PC-3 (cell line): ENCODE results near the gene AVP.

Source experiments
- CTCF ChIP-seq: fragments of 300-600 bp; sonication (generic); conservative IDR thresholded peaks from 2 replicates; pipeline ENCODE4 v1.5.1; 2017; ENCODE audit warnings: antibody characterized with exemption, low read depth, mild to moderate bottlenecking, low read length
- EZH2 ChIP-seq: fragments of 300-600 bp; sonication (generic); IDR thresholded peaks from one replicate; pipeline ENCODE4 v1.6.1; 2017; ENCODE audit warnings: antibody characterized with exemption, mild to moderate bottlenecking, low read length; ENCODE audit not compliant: unreplicated experiment
- EZH2phosphoT487 ChIP-seq: fragments of 300-600 bp; sonication (generic); IDR thresholded peaks from 2 replicates; pipeline ENCODE4 v1.6.1; 2018; ENCODE audit warnings: mild to moderate bottlenecking, antibody characterized with exemption, low read length, borderline replicate concordance

- no peak for TF ChIP-seq EZH2
- TF ChIP-seq CTCF = no peak
- TF ChIP-seq EZH2phosphoT487 = no peak
Measured at GRCh38 chr20:3084986-3085360, 449 bp upstream of the AVP start.
